SU-DHL-6 (cell line): Measurements from ENCODE around the gene CPLX1.

Source experiments
- CTCF ChIP-seq: fragments of 200-600 bp; sonication (generic); IDR thresholded peaks from one replicate; pipeline ENCODE4 v1.5.1; 2017; ENCODE audit warnings: antibody characterized with exemption, mild to moderate bottlenecking, low read length, moderate library complexity; ENCODE audit not compliant: insufficient read depth, poor library complexity, severe bottlenecking
- EZH2phosphoT487 ChIP-seq: fragments of 200-600 bp; sonication (generic), shearing (Covaris generic); conservative IDR thresholded peaks from 2 replicates; pipeline ENCODE4 v1.6.1; 2018; ENCODE audit warnings: mild to moderate bottlenecking, antibody characterized with exemption, low read length, moderate library complexity, mixed read lengths

- no peak for TF ChIP-seq CTCF
- TF ChIP-seq EZH2phosphoT487, result no peak
Observed at GRCh38 chr4:797066-797465, 28.9 kb downstream of the CPLX1 start.
